Esophagus squamous epithelium (tissue), 4 donors: Measurements from ENCODE around the gene C4orf54.

Experiments
- CTCF ChIP-seq, 6 experiments: fragments of 450-650 bp in 4 of 6; fragments of 200-600 bp in 2 of 6; sonication (generic) in 2 of 6; IDR thresholded peaks; one replicate each; pipeline ENCODE4 v1.5.1; 2016 to 2019; ENCODE audit warnings: antibody characterized with exemption in 6 of 6, mild to moderate bottlenecking in 4 of 6, moderate library complexity in 4 of 6
- POLR2A ChIP-seq, 4 donors: fragments of 450-650 bp; IDR thresholded peaks; one replicate each; pipeline ENCODE4 v1.6.1; 2017; ENCODE audit warnings: antibody characterized with exemption in 4 of 4, mild to moderate bottlenecking in 4 of 4, moderate library complexity in 3 of 4

GRCh38 chr4:99645036-99645435 is 12.6 kb downstream of the C4orf54 start:
- TF ChIP-seq CTCF (IDR thresholded peaks at IDR 0.05) (no peak), POLR2A (IDR thresholded peaks at IDR 0.05) (no peak)
